ENCODE measurements around the gene DNAJC5G.
"Not testable (repeated sequence)": the region's sequence is repeated elsewhere in the genome, so short reads cannot be mapped to it uniquely, and the experiment has no call there.

Gene DNAJC5G

DNA sequence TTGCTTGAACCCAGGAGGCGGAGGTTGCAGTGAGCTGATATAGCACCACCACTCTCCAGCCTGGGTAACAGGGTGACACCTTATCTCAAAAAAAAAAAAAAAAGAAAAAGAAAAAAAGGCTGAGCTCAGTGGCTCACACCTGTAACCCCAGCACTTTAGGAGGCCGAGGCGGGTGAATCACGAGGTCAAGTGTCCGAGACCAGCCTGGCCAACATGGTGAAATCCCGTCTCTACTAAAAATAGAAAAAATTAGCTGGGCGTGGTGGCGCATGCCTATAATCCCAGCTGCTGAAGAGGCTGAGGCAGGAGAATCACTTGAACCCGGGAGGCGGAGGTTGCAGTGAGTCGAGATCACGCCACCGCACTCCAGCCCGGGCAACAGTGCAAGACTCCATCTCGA is 44.6 kb downstream of the DNAJC5G start:
- H3K36me3 Mint-ChIP-seq (ENCODE audit: low read depth), result peaks cover 53% of the 10 kb centered on the region
- H3K4me3 Mint-ChIP-seq; intact Hi-C loops (cut with micrococcal nuclease); H3K9me3 Mint-ChIP-seq; H3K27me3 Mint-ChIP-seq; H3K27ac Mint-ChIP-seq: not testable (repeated sequence)
- peaks cover 46% of the 10 kb centered on the region for H3K4me1 Mint-ChIP-seq (ENCODE audit: low read depth)

DNA sequence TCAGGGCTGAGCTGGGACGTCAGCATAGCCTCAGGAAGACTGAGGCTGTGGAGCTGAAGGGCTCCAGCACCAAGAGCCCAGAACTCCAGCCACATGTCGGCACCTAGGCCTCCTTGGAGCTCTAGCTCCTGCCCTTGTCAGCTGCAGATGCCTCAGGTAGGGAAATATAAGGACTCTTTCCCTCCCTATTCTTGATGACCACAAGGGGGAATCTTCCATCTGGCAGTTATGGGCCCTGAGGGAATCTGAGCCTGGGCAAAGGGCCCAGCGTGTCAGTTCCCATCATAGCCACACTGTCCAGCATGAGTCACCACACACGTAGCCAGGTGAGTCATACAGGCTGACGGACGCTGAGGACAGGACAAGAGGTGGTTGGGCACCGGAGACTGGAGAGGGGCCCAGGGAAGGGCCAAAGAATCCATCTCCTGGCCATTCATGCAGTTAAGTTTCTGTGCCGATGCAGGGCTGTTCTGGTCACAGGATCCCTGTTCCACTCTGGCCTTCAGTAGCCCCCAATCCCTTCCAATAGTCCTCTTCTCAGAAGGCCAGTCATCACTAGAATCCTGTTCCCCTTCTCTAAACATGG is 45.8 kb downstream of the DNAJC5G start:
- Mint-ChIP-seq H3K36me3 (ENCODE audit: low read depth) (peaks cover 50% of the 10 kb centered on the region), H3K27ac (no peak overlapping the region), H3K4me3 (no peak overlapping the region), H3K27me3 (no peaks in the 10 kb centered on the region), H3K4me1 (ENCODE audit: low read depth) (peaks cover 46% of the 10 kb centered on the region), H3K9me3 (no peaks in the 10 kb centered on the region)
- intact Hi-C loops (cut with micrococcal nuclease), result no loop called here

DNA sequence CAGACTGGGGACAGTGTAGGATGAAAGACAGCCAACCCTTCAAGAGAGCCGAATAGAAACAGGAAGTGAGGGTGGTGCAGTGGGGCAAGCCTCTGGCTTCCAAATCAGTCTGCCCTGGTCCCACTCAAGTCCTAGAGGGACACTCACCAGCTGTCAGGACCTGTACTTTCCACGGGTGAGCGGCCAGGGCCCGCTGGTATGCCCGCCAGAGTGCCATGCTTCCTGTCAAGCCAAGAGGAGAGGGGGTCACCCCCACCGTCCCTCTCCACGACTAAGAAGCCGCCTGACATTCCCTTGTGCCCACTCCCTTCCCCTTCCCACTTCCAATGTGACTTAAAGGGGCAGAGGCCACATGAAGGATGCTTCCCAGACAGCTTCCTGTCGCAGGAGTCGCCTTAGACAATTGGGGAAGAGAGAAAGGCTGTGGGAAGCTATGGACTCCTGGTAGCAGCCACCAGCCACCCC is 47.1 kb downstream of the DNAJC5G start:
- Mint-ChIP-seq H3K27me3 (no peaks in the 10 kb centered on the region), H3K4me1 (ENCODE audit: low read depth) (peaks cover 41% of the 10 kb centered on the region), H3K4me3 (peak overlapping the region; percentile 94), H3K9me3 (no peaks in the 10 kb centered on the region), H3K27ac (peak overlapping the region; percentile 100), H3K36me3 (ENCODE audit: low read depth) (peaks cover 56% of the 10 kb centered on the region)
- intact Hi-C loops (cut with micrococcal nuclease), result no loop called here

- Mint-ChIP-seq H3K27ac (peak within 1 kb of the TSS; percentile 100), H3K4me1 (ENCODE audit: low read depth) (peaks cover 37% of the 10 kb centered on the region), H3K4me3 (peak within 1 kb of the TSS; percentile 94), H3K9me3 (no peaks in the 10 kb centered on the region), H3K27me3 (no peaks in the 10 kb centered on the region), H3K36me3 (ENCODE audit: low read depth) (peaks cover 60% of the 10 kb centered on the region)
- intact Hi-C loops (cut with micrococcal nuclease), result loop anchor here (1.0 kb wide), 1 partner anchor 33 kb away; the partner anchor contains the start of gene GTF3C2
Observed at GRCh38 chr2:27322766-27323595, 47.7 kb downstream of the DNAJC5G start, which contains the start of gene MPV17. Gene MPV17 (minus strand): TSS chr2:27323097. CDS start chr2:27322517, 580 bp downstream.

DNA sequence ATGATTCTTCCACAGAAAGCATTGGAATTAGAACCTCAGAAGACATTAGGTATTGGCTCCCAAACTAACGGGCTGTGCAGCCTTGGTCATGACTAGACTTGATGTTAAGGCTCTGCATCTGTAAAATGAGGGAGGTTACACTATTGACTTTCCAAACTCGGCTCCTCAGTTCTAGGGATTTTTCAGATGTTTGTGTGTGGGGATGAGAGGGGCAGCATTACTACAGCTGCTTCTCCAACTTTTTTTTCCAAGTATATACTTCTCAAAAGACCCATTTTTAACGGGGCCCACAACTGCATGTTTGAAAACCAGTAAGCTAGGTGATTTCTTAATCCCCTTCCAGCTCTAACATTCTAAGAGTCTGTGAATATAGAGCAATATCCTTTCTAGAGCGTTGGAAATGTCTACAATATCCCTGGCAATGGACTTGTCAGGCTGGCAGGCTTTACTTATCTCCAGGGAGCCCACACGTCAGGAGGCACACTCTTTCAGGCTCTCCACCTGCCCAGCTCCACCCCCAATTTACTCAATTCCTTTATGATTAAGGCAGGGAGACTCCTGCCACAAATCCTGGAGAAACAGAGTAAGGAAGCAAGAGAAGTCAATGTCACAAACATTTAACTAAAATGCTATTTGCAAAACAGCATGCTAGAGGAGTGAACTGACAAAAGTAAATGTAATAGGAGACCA is 48.5 kb downstream of the DNAJC5G start:
- Mint-ChIP-seq H3K36me3 (ENCODE audit: low read depth) (peaks cover 61% of the 10 kb centered on the region), H3K27me3 (no peaks in the 10 kb centered on the region), H3K4me3 (peak overlapping the region; percentile 94), H3K9me3 (no peaks in the 10 kb centered on the region), H3K27ac (peak overlapping the region; percentile 100), H3K4me1 (ENCODE audit: low read depth) (peaks cover 37% of the 10 kb centered on the region)
- intact Hi-C loops (cut with micrococcal nuclease), result loop anchor here (1.0 kb wide), 1 partner anchor 33 kb away; the partner anchor contains the start of gene GTF3C2

- H3K4me3 Mint-ChIP-seq, result no peak overlapping the region
- peaks cover 71% of the 10 kb centered on the region for H3K36me3 Mint-ChIP-seq (ENCODE audit: low read depth)
- no peak overlapping the region for H3K27ac Mint-ChIP-seq
- H3K9me3 Mint-ChIP-seq, result no peaks in the 10 kb centered on the region
- intact Hi-C loops (cut with micrococcal nuclease), result no loop called here
- H3K4me1 Mint-ChIP-seq (ENCODE audit: low read depth), result peaks cover 37% of the 10 kb centered on the region
- H3K27me3 Mint-ChIP-seq, result no peaks in the 10 kb centered on the region
Observed at GRCh38 chr2:27324720-27325119, 49.5 kb downstream of the DNAJC5G start.

Measured in dendritic cell treated with granulocyte-macrophage colony-stimulating factor and Interleukin-4, amounts not matched to agents 40 ng/mL and 50 ng/mL, for 4 days (primary cell).